BJ (cell line): Measurements from ENCODE around the gene SPIN1. TPM values are rescaled to one million over a fixed set of nuclear protein-coding genes. Genes with fewer than 3 reads are reported as not detected.

Source experiments
- CTCF ChIA-PET: fragments of 350-600 bp; formaldehyde crosslinking; extraction: SDS; loops from one replicate; lab custom pipeline; 2021; ENCODE audit warnings: antibody characterized with exemption, inconsistent platforms; lab: Yijun Ruan, JAX
- POLR2A ChIA-PET: fragments of 300-600 bp; sonication (Branson Sonifier 250); formaldehyde crosslinking; extraction: SDS; loops from one replicate; lab custom pipeline; 2021; ENCODE audit warnings: antibody characterized with exemption; lab: Charles Lee
- DNase-seq: peaks from one replicate; pipeline ENCODE4 v3.0.0-alpha.2; 2011; ENCODE audit warnings: low read depth
- H3K27me3 ChIP-seq: 2 replicates; pipeline ENCODE4 v1.6.0; 2011; ENCODE audit warnings: low read length; ENCODE audit not compliant: control insufficient read depth, insufficient read depth
- H3K36me3 ChIP-seq: 2 replicates; pipeline ENCODE4 v1.5.1; 2011; ENCODE audit warnings: low read length; ENCODE audit not compliant: control insufficient read depth, insufficient read depth
- H3K4me3 ChIP-seq: 2 replicates; pipeline ENCODE4 v1.5.1; 2011; ENCODE audit warnings: low read depth, mild to moderate bottlenecking, control low read depth, low read length
- CTCF ChIP-seq: IDR thresholded peaks from 2 replicates; pipeline ENCODE4 v1.5.1; 2011; ENCODE audit warnings: low read depth, mild to moderate bottlenecking, control low read depth, inconsistent platforms, low read length, moderate library complexity; ENCODE audit not compliant: insufficient read depth
- polyA plus RNA-seq: library from polyadenylated mRNA; depleted of rRNA; stranded (reverse); fragments of >200 nt; gene quantifications from 2 replicates; pipeline ENCODE4 v1.2.3, GENCODE V29; 2011

The SPIN1 gene
- polyA plus RNA-seq, 1 experiment = 53.4 TPM

- ChIA-PET POLR2A (no interaction called here), CTCF (interaction anchor here (0.8 kb wide), 1 partner anchor 550 kb away, joined by 3 read pairs; no protein-coding TSS in a partner anchor)
- H3K36me3 ChIP-seq = peaks cover 5% of the 10 kb centered on the region; the same call in 1 of the 2 replicates
- H3K4me3 ChIP-seq = no peak overlapping the region
- no peak for DNase-seq
- TF ChIP-seq CTCF = no peak
- H3K27me3 ChIP-seq = no peaks in the 10 kb centered on the region
Observed at GRCh38 chr9:88418715-88419540, 30.7 kb downstream of the SPIN1 start.

GRCh38 chr9:88420227-88420626 lies 32.0 kb downstream of the SPIN1 start:
- H3K4me3 ChIP-seq = no peak overlapping the region
- CTCF ChIA-PET = no interaction called here
- no peak for DNase-seq
- H3K27me3 ChIP-seq = no peaks in the 10 kb centered on the region
- peaks cover 5% of the 10 kb centered on the region; the same call in 1 of the 2 replicates for H3K36me3 ChIP-seq
- POLR2A ChIA-PET = no interaction called here
- TF ChIP-seq CTCF = no peak

GRCh38 chr9:88421348-88421747 lies 33.1 kb downstream of the SPIN1 start:
- Histone ChIP-seq H3K4me3 (no peak overlapping the region), H3K36me3 (peaks cover 5% of the 10 kb centered on the region; the same call in 1 of the 2 replicates), H3K27me3 (no peaks in the 10 kb centered on the region)
- no peak for DNase-seq
- CTCF ChIA-PET = no interaction called here
- POLR2A ChIA-PET = no interaction called here
- no peak for TF ChIP-seq CTCF

GRCh38 chr9:88425538-88425950 lies 37.3 kb downstream of the SPIN1 start:
- ChIA-PET CTCF (interaction anchor here (1.5 kb wide), 1 partner anchor 22 kb away, joined by 3 read pairs; no protein-coding TSS in a partner anchor), POLR2A (no interaction called here)
- Histone ChIP-seq H3K4me3 (no peak overlapping the region), H3K36me3 (0 out of 2 replicates have a peak, but pooled peaks cover 2% of the 10 kb centered on the region), H3K27me3 (no peaks in the 10 kb centered on the region)
- no peak for DNase-seq
- no peak for TF ChIP-seq CTCF

GRCh38 chr9:88426651-88427050 lies 38.4 kb downstream of the SPIN1 start:
- TF ChIP-seq CTCF = no peak
- no peak for DNase-seq
- H3K27me3 ChIP-seq = no peaks in the 10 kb centered on the region
- H3K36me3 ChIP-seq = no peaks in the 10 kb centered on the region; the same call in 1 of the 2 replicates
- no peak overlapping the region for H3K4me3 ChIP-seq
- ChIA-PET CTCF (interaction anchor here (1.0 to 1.5 kb wide), 2 partner anchors 10 to 24 kb away, joined by 3 read pairs; no protein-coding TSS in a partner anchor), POLR2A (interaction anchor here (0.7 kb wide), 1 partner anchor 9 kb away, joined by 3 read pairs; no protein-coding TSS in a partner anchor)
